ENCODE results near the gene TGFBR2. TPM values are rescaled to one million over a fixed set of nuclear protein-coding genes. Genes with fewer than 3 reads are reported as not detected.

The TGFBR2 gene
- total RNA-seq, 1 donor from 2014 or later = 59.6 TPM

GRCh38 chr3:30659270-30660130 is 53.1 kb downstream of the TGFBR2 start:
- H3K4me1 Mint-ChIP-seq (ENCODE audit: low read depth) = peaks cover 97% of the 10 kb centered on the region
- no peaks in the 10 kb centered on the region for H3K9me3 Mint-ChIP-seq
- intact Hi-C loops (cut with micrococcal nuclease) = loop anchor here (5.0 kb wide), 3 partner anchors 182 to 873 kb away; partner anchors contain the start of gene STT3B
- peak overlapping the region; percentile 96 for H3K27ac Mint-ChIP-seq
- H3K27me3 Mint-ChIP-seq (ENCODE audit: insufficient read depth) = no peaks in the 10 kb centered on the region
- H3K4me3 Mint-ChIP-seq = peak overlapping the region; percentile 85
- H3K36me3 Mint-ChIP-seq (ENCODE audit: low read depth) = peaks cover 75% of the 10 kb centered on the region
- no peak for DNase-seq (ENCODE audit: low spot score)

- Mint-ChIP-seq H3K4me1 (ENCODE audit: low read depth) (peaks cover 97% of the 10 kb centered on the region), H3K36me3 (ENCODE audit: low read depth) (peaks cover 72% of the 10 kb centered on the region)
- intact Hi-C loops (cut with micrococcal nuclease) = no loop called here
Observed at GRCh38 chr3:30660136-30660535, 53.7 kb downstream of the TGFBR2 start.

DNA sequence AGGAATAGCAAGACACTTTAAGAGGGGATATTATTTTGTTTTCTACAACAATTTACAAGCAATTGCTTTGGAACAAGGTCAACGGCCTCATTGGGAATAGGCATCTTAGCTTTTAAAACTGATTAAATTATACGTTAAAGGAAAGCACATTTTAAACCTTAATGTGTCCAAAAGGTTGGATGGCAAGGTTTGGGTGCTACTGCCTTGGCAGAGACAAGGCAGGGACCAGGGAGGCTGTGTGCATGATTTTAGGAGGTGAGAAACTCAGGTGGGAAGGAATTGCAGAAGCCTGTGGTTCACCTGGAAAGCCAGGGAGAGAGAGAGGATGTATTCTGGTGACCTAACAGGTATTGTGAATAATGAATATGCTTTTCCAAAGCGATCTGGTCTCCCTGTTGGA is 54.3 kb downstream of the TGFBR2 start:
- Mint-ChIP-seq H3K9me3 (no peaks in the 10 kb centered on the region), H3K27me3 (ENCODE audit: insufficient read depth) (no peaks in the 10 kb centered on the region), H3K4me1 (ENCODE audit: low read depth) (peaks cover 96% of the 10 kb centered on the region), H3K4me3 (peak overlapping the region; percentile 66), H3K27ac (peak overlapping the region; percentile 79), H3K36me3 (ENCODE audit: low read depth) (peaks cover 70% of the 10 kb centered on the region)
- intact Hi-C loops (cut with micrococcal nuclease) = no loop called here
- no peak for DNase-seq (ENCODE audit: low spot score)

More at GRCh38 chr3:30660136-30660535, 53.7 kb downstream of the TGFBR2 start:
- Mint-ChIP-seq H3K27ac (peak overlapping the region; percentile 79), H3K27me3 (ENCODE audit: insufficient read depth) (no peaks in the 10 kb centered on the region), H3K9me3 (no peaks in the 10 kb centered on the region), H3K4me3 (no peak overlapping the region)
- DNase-seq (ENCODE audit: low spot score) = no peak

DNA sequence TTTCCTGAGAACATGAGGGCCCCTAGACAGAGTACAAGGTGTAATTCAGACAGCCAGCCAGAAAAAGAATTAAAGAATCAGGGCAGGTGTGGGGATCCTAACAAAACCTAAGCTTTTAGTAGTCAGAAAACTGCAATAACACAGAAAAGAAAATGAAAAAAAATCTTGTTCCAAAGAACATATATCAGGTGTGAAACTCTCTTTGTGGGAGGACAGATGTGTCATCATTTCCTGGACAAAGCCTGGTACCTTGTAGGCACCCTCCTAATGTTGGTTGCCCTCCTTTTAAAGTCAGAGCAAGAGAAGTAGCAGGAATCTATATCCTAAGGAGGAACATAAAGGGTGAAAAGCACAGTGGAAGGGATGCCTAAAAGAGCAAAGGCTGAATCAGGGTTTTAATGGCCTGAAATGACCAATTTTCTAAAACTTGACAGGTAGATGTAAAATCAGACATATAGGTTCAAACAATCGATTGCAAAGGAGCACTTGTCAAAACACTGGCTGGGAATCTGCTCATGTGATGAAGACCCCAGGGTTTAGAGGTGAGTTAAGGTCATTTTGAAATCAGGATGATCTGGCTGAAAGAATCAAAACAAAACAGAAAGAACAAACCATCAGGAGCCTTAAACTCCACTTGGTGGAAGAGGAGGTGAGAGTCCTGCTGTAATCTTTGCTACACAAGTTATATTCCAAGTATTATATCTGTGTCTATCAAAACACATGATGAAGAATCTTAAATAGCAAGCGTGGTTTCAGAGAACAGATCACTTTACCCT is 54.9 kb downstream of the TGFBR2 start:
- DNase-seq (ENCODE audit: low spot score) = no peak
- Mint-ChIP-seq H3K27me3 (ENCODE audit: insufficient read depth) (no peaks in the 10 kb centered on the region), H3K36me3 (ENCODE audit: low read depth) (peaks cover 67% of the 10 kb centered on the region), H3K27ac (peak overlapping the region; percentile 79), H3K9me3 (no peaks in the 10 kb centered on the region), H3K4me1 (ENCODE audit: low read depth) (peaks cover 94% of the 10 kb centered on the region), H3K4me3 (peak overlapping the region; percentile 66)
- intact Hi-C loops (cut with micrococcal nuclease) = no loop called here

- peaks cover 94% of the 10 kb centered on the region for H3K4me1 Mint-ChIP-seq (ENCODE audit: low read depth)
Observed at GRCh38 chr3:30662836-30663235, 56.4 kb downstream of the TGFBR2 start.

GRCh38 chr3:30663533-30664241 is 57.3 kb downstream of the TGFBR2 start:
- H3K9me3 Mint-ChIP-seq = no peaks in the 10 kb centered on the region
- no peak for DNase-seq (ENCODE audit: low spot score)
- H3K27ac Mint-ChIP-seq = peak overlapping the region; percentile 54
- peaks cover 57% of the 10 kb centered on the region for H3K36me3 Mint-ChIP-seq (ENCODE audit: low read depth)
- H3K4me1 Mint-ChIP-seq (ENCODE audit: low read depth) = peaks cover 94% of the 10 kb centered on the region
- intact Hi-C loops (cut with micrococcal nuclease) = no loop called here
- no peaks in the 10 kb centered on the region for H3K27me3 Mint-ChIP-seq (ENCODE audit: insufficient read depth)
- peak overlapping the region; percentile 13 for H3K4me3 Mint-ChIP-seq

More at GRCh38 chr3:30662836-30663235, 56.4 kb downstream of the TGFBR2 start:
- peaks cover 54% of the 10 kb centered on the region for H3K36me3 Mint-ChIP-seq (ENCODE audit: low read depth)
- H3K4me3 Mint-ChIP-seq = no peak overlapping the region
- no peaks in the 10 kb centered on the region for H3K27me3 Mint-ChIP-seq (ENCODE audit: insufficient read depth)
- no peaks in the 10 kb centered on the region for H3K9me3 Mint-ChIP-seq
- intact Hi-C loops (cut with micrococcal nuclease) = no loop called here
- DNase-seq (ENCODE audit: low spot score) = no peak
- H3K27ac Mint-ChIP-seq = no peak overlapping the region

GRCh38 chr3:30664459-30664858 is 58.1 kb downstream of the TGFBR2 start:
- peak overlapping the region; percentile 58 for H3K4me3 Mint-ChIP-seq
- no peaks in the 10 kb centered on the region for H3K9me3 Mint-ChIP-seq
- H3K27me3 Mint-ChIP-seq (ENCODE audit: insufficient read depth) = no peaks in the 10 kb centered on the region
- peaks cover 55% of the 10 kb centered on the region for H3K36me3 Mint-ChIP-seq (ENCODE audit: low read depth)
- H3K27ac Mint-ChIP-seq = peak overlapping the region; percentile 77
- no peak for DNase-seq (ENCODE audit: low spot score)
- intact Hi-C loops (cut with micrococcal nuclease) = no loop called here
- peaks cover 94% of the 10 kb centered on the region for H3K4me1 Mint-ChIP-seq (ENCODE audit: low read depth)

- H3K27me3 Mint-ChIP-seq (ENCODE audit: insufficient read depth) = no peaks in the 10 kb centered on the region
- H3K4me1 Mint-ChIP-seq (ENCODE audit: low read depth) = peaks cover 95% of the 10 kb centered on the region
- no peak for DNase-seq (ENCODE audit: low spot score)
- H3K27ac Mint-ChIP-seq = peak overlapping the region; percentile 77
- peaks cover 57% of the 10 kb centered on the region for H3K36me3 Mint-ChIP-seq (ENCODE audit: low read depth)
- peak overlapping the region; percentile 58 for H3K4me3 Mint-ChIP-seq
- no peaks in the 10 kb centered on the region for H3K9me3 Mint-ChIP-seq
- intact Hi-C loops (cut with micrococcal nuclease) = no loop called here
Observed at GRCh38 chr3:30664884-30665283, 58.5 kb downstream of the TGFBR2 start.

GRCh38 chr3:30665539-30665938 is 59.1 kb downstream of the TGFBR2 start:
- no peak for DNase-seq (ENCODE audit: low spot score)
- Mint-ChIP-seq H3K36me3 (ENCODE audit: low read depth) (peaks cover 60% of the 10 kb centered on the region), H3K9me3 (no peaks in the 10 kb centered on the region), H3K27ac (peak overlapping the region; percentile 65), H3K27me3 (ENCODE audit: insufficient read depth) (no peaks in the 10 kb centered on the region), H3K4me1 (ENCODE audit: low read depth) (peaks cover 97% of the 10 kb centered on the region), H3K4me3 (no peak overlapping the region)
- intact Hi-C loops (cut with micrococcal nuclease) = no loop called here

DNA sequence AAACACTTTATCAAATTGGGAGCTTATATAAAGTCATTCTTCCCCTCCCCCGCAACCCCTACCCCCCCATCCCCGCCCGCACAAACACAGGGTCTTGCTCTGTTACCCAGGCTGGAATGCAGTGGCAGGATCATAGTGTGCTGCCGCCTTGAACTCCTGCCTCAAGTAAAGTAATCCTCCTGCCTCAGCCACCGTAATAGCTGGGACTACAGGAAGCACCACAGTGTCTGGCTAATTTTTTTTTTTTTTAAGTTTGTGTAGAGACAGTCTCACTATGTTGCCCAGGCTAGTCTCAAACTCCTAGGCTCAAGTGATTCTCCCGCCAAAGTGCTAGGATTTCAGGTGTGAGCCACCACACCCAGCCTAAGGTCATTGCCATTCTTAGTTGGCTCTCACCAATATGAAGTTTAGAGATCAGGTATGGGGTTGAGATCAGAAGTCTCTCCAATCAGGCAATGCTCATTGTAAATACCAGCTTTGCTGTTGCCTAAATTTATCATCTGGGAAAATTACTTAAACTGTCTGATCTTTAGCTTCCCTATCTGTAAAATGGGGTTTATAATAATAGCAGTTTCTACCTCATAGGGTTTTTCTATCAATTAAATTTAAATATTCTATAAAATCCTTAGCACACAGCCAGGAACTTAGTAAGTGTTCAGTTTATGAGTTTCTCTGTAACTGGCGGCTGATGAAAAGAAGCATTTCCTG is 60.3 kb downstream of the TGFBR2 start:
- Mint-ChIP-seq H3K36me3 (ENCODE audit: low read depth) (peaks cover 59% of the 10 kb centered on the region), H3K4me3 (peak overlapping the region; percentile 40), H3K4me1 (ENCODE audit: low read depth) (peaks cover 97% of the 10 kb centered on the region), H3K27me3 (ENCODE audit: insufficient read depth) (no peaks in the 10 kb centered on the region), H3K27ac (peak overlapping the region; percentile 86), H3K9me3 (no peaks in the 10 kb centered on the region)
- intact Hi-C loops (cut with micrococcal nuclease) = loop anchor here (1.0 to 2.0 kb wide), 4 partner anchors 8 to 60 kb away; partner anchors contain the start of gene TGFBR2
- DNase-seq (ENCODE audit: low spot score) = no peak

DNA sequence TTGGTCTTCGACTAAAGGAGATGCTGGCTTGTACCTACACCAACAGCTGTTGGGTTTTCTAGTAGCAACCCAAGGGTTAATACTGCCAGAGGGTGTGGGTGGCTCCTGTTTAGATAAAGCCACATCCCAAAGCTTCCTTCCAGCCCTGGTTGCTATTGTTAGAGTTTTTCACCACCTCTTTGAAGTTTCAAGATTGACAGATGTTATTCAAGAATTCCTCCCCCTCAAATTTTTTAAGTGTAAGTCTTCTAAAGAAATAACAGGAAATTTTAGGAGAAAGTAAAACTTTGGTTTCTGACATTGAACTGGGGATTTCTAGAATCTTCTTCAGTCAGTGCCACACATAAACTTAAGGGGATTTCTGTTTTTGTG is 60.9 kb downstream of the TGFBR2 start:
- intact Hi-C loops (cut with micrococcal nuclease) = loop anchor here (1.0 to 2.0 kb wide), 4 partner anchors 9 to 61 kb away; partner anchors contain the start of gene TGFBR2
- no peaks in the 10 kb centered on the region for H3K9me3 Mint-ChIP-seq
- peak; percentile 39 for DNase-seq (ENCODE audit: low spot score)
- peak overlapping the region; percentile 83 for H3K27ac Mint-ChIP-seq
- peaks cover 97% of the 10 kb centered on the region for H3K4me1 Mint-ChIP-seq (ENCODE audit: low read depth)
- H3K36me3 Mint-ChIP-seq (ENCODE audit: low read depth) = peaks cover 59% of the 10 kb centered on the region
- no peaks in the 10 kb centered on the region for H3K27me3 Mint-ChIP-seq (ENCODE audit: insufficient read depth)
- H3K4me3 Mint-ChIP-seq = no peak overlapping the region

GRCh38 chr3:30668051-30668609 is 61.7 kb downstream of the TGFBR2 start:
- H3K9me3 Mint-ChIP-seq = no peaks in the 10 kb centered on the region
- H3K4me1 Mint-ChIP-seq (ENCODE audit: low read depth) = peaks cover 96% of the 10 kb centered on the region
- H3K27ac Mint-ChIP-seq = peak overlapping the region; percentile 80
- intact Hi-C loops (cut with micrococcal nuclease) = no loop called here
- H3K4me3 Mint-ChIP-seq = peak overlapping the region; percentile 27
- DNase-seq (ENCODE audit: low spot score) = no peak
- H3K36me3 Mint-ChIP-seq (ENCODE audit: low read depth) = peaks cover 64% of the 10 kb centered on the region
- H3K27me3 Mint-ChIP-seq (ENCODE audit: insufficient read depth) = no peaks in the 10 kb centered on the region

All from activated T-helper 1 cell treated with anti-CD3 and anti-CD28 coated beads, Interleukin-12 subunit alpha, Interleukin-12 subunit beta, Interleukin-2, Interleukin-4 antibody, amounts not matched to agents 30 ng/mL and 10 ng/mL and 1 ng/mL, durations not matched to agents 14 hours and 24 hours and 36 hours (primary cell).